Progenitor cell of endocrine pancreas (in vitro differentiated cells): ENCODE measurements around the gene C15orf61. TPM values are rescaled to one million over a fixed set of nuclear protein-coding genes. Genes with fewer than 3 reads are reported as not detected.

ENCODE experiments used
- DNase-seq: peaks from one replicate; pipeline ENCODE4 v3.0.0; 2021; ENCODE audit warnings: low spot score; ENCODE audit not compliant: unreplicated experiment
- H3K27ac Mint-ChIP-seq: 2 replicates; pipeline ENCODE4 v1.8.0; 2021; ENCODE audit warnings: mild to moderate bottlenecking, moderate library complexity, mixed read lengths
- H3K27me3 Mint-ChIP-seq: 2 replicates; pipeline ENCODE4 v1.8.0; 2021; ENCODE audit warnings: mixed read lengths
- H3K36me3 Mint-ChIP-seq: 2 replicates; pipeline ENCODE4 v1.8.0; 2022; ENCODE audit warnings: mixed read lengths; ENCODE audit not compliant: insufficient read depth
- H3K4me1 Mint-ChIP-seq: 2 replicates; pipeline ENCODE4 v1.8.0; 2021; ENCODE audit warnings: low read depth, mixed read lengths
- H3K4me3 Mint-ChIP-seq: 2 replicates; pipeline ENCODE4 v1.8.0; 2021; ENCODE audit warnings: low read depth, mild to moderate bottlenecking, moderate library complexity, mixed read lengths
- H3K9me3 Mint-ChIP-seq: 2 replicates; pipeline ENCODE4 v1.8.0; 2021; ENCODE audit warnings: low read depth, mixed read lengths
- total RNA-seq: library from RNA; stranded (reverse); gene quantifications from 2 replicates; pipeline ENCODE4 v1.2.1, GENCODE V29; 2021
- TF ChIP-seq, protein P1 (sequence below): fragments of 200-600 bp; sonication (generic); IDR thresholded peaks from one replicate; pipeline ENCODE4 v1.5.0; 2021; ENCODE audit warnings: antibody characterized with exemption, mild to moderate bottlenecking; ENCODE audit not compliant: unreplicated experiment

Gene C15orf61
- total RNA-seq, 1 donor from 2014 or later: 9.6 TPM

DNA sequence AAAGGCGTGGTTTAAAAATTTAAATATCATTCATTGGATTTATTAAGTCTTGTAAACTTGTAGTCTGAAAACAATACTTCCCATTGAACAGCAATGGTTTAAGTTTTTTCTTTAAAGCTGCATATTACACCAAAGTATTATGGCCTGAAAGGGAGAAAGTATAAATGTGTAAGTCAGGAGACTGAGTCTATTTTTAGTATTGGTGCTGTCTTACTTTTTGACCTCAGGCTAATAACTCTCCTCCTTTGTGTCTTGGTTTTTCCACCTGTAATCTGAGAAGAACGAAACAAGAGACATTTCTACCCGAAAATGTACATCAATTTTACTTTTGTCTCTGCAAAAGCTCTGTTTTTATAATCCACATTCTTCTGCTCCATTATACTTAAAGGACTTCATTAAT lies 7.6 kb downstream of the C15orf61 start:
- TF ChIP-seq, protein P1, sequence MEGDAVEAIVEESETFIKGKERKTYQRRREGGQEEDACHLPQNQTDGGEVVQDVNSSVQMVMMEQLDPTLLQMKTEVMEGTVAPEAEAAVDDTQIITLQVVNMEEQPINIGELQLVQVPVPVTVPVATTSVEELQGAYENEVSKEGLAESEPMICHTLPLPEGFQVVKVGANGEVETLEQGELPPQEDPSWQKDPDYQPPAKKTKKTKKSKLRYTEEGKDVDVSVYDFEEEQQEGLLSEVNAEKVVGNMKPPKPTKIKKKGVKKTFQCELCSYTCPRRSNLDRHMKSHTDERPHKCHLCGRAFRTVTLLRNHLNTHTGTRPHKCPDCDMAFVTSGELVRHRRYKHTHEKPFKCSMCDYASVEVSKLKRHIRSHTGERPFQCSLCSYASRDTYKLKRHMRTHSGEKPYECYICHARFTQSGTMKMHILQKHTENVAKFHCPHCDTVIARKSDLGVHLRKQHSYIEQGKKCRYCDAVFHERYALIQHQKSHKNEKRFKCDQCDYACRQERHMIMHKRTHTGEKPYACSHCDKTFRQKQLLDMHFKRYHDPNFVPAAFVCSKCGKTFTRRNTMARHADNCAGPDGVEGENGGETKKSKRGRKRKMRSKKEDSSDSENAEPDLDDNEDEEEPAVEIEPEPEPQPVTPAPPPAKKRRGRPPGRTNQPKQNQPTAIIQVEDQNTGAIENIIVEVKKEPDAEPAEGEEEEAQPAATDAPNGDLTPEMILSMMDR: no peak
- Mint-ChIP-seq H3K27ac (no peak overlapping the region), H3K4me3 (no peak overlapping the region), H3K9me3 (no peaks in the 10 kb centered on the region), H3K36me3 (no peaks in the 10 kb centered on the region), H3K4me1 (peaks cover 23% of the 10 kb centered on the region), H3K27me3 (no peaks in the 10 kb centered on the region)
- DNase-seq: no peak

DNA sequence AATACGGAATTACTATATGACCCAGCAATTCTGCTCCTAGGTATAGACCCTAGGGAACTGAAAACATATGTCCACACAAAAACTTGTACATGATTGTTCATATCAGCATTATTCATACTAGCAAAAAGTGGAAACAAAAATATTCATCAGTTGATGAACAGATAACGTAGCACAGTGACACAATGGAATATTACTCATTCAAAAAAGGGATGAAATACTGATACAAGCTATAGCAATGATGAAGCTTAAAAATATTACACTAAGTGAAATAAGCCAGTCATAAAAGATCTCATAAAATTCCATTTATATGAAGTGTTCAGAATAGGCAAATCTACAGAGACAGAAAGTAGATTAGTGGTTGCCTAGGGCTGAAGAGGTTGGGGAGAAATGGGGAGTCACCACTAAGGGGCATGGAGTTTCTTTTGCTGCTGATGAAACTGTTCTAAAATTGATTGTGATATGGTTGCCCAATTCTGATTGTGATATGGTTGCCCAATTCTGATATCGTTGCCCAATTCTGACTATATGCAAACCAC lies 10.5 kb downstream of the C15orf61 start:
- Mint-ChIP-seq H3K27ac (no peak overlapping the region), H3K27me3 (no peaks in the 10 kb centered on the region), H3K9me3 (no peaks in the 10 kb centered on the region), H3K4me3 (no peak overlapping the region), H3K4me1 (peaks cover 19% of the 10 kb centered on the region), H3K36me3 (no peaks in the 10 kb centered on the region)
- TF ChIP-seq, protein P1: no peak
- no peak for DNase-seq

DNA sequence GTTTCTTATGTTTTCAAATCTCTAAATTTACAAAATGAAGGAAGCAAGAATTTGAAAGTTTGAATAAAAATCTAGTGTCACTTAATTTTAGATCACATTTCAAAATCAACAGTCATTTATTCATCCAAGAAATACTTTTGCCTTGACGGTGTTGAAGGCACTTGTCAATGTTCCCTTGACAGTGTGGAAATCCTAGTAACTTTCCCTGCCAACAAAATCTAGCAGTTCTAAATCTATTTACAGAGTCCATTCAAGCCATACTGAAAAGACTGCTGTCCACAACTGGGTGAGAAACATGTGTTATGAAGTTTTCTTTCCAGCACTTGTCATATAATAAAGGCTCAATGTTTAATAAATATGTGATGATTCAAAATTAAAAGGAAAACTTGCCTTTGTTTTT lies 12.9 kb downstream of the C15orf61 start:
- TF ChIP-seq, protein P1: no peak

DNA sequence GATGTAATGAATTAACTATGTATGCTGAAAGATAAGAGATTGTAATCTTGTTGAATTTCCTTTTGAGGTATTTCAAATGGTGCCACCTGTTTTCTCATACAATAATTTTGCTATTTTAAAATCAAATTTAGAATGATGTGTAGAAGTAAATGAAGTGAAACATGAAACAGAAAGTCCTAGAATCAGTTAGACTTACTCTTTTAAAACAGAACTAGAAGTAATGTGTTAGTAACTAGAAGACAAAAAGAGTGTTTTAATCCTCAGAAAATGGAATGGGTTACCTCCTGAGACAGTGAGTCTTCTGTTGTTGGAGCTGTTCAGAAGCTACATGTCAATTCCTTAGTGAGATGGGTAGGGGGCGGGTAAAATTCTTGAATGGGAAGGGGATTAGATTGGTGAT lies 13.4 kb downstream of the C15orf61 start:
- DNase-seq: no peak
- H3K4me3 Mint-ChIP-seq: no peak overlapping the region
- H3K27me3 Mint-ChIP-seq: no peaks in the 10 kb centered on the region
- no peaks in the 10 kb centered on the region for H3K9me3 Mint-ChIP-seq
- TF ChIP-seq, protein P1: no peak
- H3K36me3 Mint-ChIP-seq: no peaks in the 10 kb centered on the region
- no peak overlapping the region for H3K27ac Mint-ChIP-seq
- peaks cover 4% of the 10 kb centered on the region for H3K4me1 Mint-ChIP-seq

More for the DNA sequence above, 12.9 kb downstream of the C15orf61 start:
- H3K9me3 Mint-ChIP-seq: no peaks in the 10 kb centered on the region
- no peak overlapping the region for H3K4me3 Mint-ChIP-seq
- H3K4me1 Mint-ChIP-seq: peaks cover 4% of the 10 kb centered on the region
- H3K36me3 Mint-ChIP-seq: no peaks in the 10 kb centered on the region
- DNase-seq: no peak
- H3K27ac Mint-ChIP-seq: no peak overlapping the region
- no peaks in the 10 kb centered on the region for H3K27me3 Mint-ChIP-seq

DNA sequence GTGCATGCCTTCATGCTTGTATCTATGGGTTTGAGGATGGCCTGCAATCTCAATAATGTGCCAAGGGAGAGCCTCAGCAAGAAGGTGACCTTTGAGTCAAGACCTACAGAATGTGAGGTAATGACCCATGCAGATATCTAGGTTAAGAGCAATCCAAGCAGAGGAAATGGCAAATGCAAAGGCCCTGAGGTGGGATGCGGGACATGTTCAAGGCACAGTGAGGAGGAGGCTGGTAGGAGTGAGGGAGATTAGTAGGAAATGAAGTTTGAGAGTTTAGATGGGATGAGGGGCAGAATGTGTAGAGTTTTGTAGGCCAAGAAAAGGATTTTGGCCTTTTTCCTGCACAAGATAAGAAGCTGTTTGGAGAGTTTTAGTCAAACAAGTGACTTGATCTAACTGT lies 16.8 kb downstream of the C15orf61 start:
- H3K27ac Mint-ChIP-seq: peak overlapping the region; percentile 1
- no peaks in the 10 kb centered on the region for H3K36me3 Mint-ChIP-seq
- H3K4me3 Mint-ChIP-seq: no peak overlapping the region
- H3K27me3 Mint-ChIP-seq: no peaks in the 10 kb centered on the region
- H3K9me3 Mint-ChIP-seq: no peaks in the 10 kb centered on the region
- DNase-seq: no peak
- TF ChIP-seq, protein P1: no peak
- H3K4me1 Mint-ChIP-seq: peaks cover 4% of the 10 kb centered on the region
